ENCODE measurements around the gene MYRFL.
"Not testable (repeated sequence)": the region's sequence is repeated elsewhere in the genome, so short reads cannot be mapped to it uniquely, and the experiment has no call there.

MYRFL gene

GRCh38 chr12:69824966-69825560, at the start of gene MYRFL:
Gene MYRFL (plus strand): TSS chr12:69825227. CDS start chr12:69825518, 291 bp downstream.
- no peak for FAIRE-seq

- no peak for FAIRE-seq
Observed at GRCh38 chr12:69779928-69780327, 45.1 kb upstream of the MYRFL start.

- FAIRE-seq: no peak
Observed at GRCh38 chr12:69783365-69783764, 41.7 kb upstream of the MYRFL start.

- no peak for FAIRE-seq
Observed at GRCh38 chr12:69789351-69789750, 35.7 kb upstream of the MYRFL start.

GRCh38 chr12:69792533-69792932, 32.5 kb upstream of the MYRFL start:
- no peak for FAIRE-seq

GRCh38 chr12:69807101-69807897, 17.7 kb upstream of the MYRFL start:
- FAIRE-seq: not testable (repeated sequence)

GRCh38 chr12:69810870-69811498, 14.0 kb upstream of the MYRFL start:
- FAIRE-seq: no peak

- FAIRE-seq: no peak
Observed at GRCh38 chr12:69816082-69816481, 8.9 kb upstream of the MYRFL start.

- no peak for FAIRE-seq
Observed at GRCh38 chr12:69821032-69821455, 4.0 kb upstream of the MYRFL start.

GRCh38 chr12:69821456-69822159, 3.4 kb upstream of the MYRFL start:
- FAIRE-seq: no peak

GRCh38 chr12:69822201-69822860, 2.7 kb upstream of the MYRFL start:
- no peak for FAIRE-seq

- FAIRE-seq: no peak
Observed at GRCh38 chr12:69824028-69824427, 999 bp upstream of the MYRFL start.

- FAIRE-seq: no peak
Observed at GRCh38 chr12:69828897-69829296, 3.9 kb downstream of the MYRFL start.

- FAIRE-seq: no peak
Observed at GRCh38 chr12:69833696-69834095, 8.7 kb downstream of the MYRFL start.

- FAIRE-seq: no peak
Observed at GRCh38 chr12:69834147-69834546, 9.1 kb downstream of the MYRFL start.

GRCh38 chr12:69834576-69834975, 9.5 kb downstream of the MYRFL start:
- no peak for FAIRE-seq

- no peak for FAIRE-seq
Observed at GRCh38 chr12:69835081-69835480, 10.1 kb downstream of the MYRFL start.

- FAIRE-seq: no peak
Observed at GRCh38 chr12:69836015-69836414, 11.0 kb downstream of the MYRFL start.

- no peak for FAIRE-seq
Observed at GRCh38 chr12:69837191-69837590, 12.2 kb downstream of the MYRFL start.

- no peak for FAIRE-seq
Observed at GRCh38 chr12:69837657-69838415, 12.8 kb downstream of the MYRFL start.

- no peak for FAIRE-seq
Observed at GRCh38 chr12:69840727-69841126, 15.7 kb downstream of the MYRFL start.

- FAIRE-seq: no peak
Observed at GRCh38 chr12:69843608-69844007, 18.6 kb downstream of the MYRFL start.

Data from A204.1 (cell line).